OCI-LY3 (cell line): ENCODE data around the gene SHLD3.
"Not testable (repeated sequence)": the region's sequence is repeated elsewhere in the genome, so short reads cannot be mapped to it uniquely, and the experiment has no call there.

ENCODE experiments used
- EZH2phosphoT487 ChIP-seq: fragments of 200-600 bp; shearing (Covaris generic); IDR thresholded peaks from 2 replicates; pipeline ENCODE4 v1.6.1; 2018; ENCODE audit warnings: antibody characterized with exemption, mixed run types, low read depth
- TF ChIP-seq, protein P1 (sequence below): fragments of 200-600, 300-600 bp; sonication (generic); IDR thresholded peaks from 2 replicates; pipeline ENCODE4 v1.5.1; 2014; ENCODE audit warnings: antibody characterized with exemption, low read length, low read depth

DNA sequence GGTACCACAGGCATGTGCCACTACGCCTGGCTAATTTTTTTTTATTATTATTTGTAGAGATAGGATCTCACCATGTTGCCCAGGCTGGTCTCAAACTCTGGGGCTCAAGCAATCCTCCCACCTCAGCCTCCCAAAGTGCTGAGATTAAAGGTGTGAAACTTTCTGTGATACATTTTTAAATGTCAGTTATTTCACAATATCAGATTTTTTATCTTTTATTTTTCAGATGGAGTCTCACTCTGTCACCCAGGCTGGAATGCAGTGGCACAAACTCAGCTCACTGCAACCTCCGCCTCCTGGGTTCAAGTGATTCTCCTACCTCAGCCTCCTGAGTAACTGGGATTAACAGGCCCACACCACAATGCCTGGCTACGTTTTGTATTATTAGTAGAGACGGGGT is 2.9 kb upstream of the SHLD3 start:
- TF ChIP-seq, protein P1, sequence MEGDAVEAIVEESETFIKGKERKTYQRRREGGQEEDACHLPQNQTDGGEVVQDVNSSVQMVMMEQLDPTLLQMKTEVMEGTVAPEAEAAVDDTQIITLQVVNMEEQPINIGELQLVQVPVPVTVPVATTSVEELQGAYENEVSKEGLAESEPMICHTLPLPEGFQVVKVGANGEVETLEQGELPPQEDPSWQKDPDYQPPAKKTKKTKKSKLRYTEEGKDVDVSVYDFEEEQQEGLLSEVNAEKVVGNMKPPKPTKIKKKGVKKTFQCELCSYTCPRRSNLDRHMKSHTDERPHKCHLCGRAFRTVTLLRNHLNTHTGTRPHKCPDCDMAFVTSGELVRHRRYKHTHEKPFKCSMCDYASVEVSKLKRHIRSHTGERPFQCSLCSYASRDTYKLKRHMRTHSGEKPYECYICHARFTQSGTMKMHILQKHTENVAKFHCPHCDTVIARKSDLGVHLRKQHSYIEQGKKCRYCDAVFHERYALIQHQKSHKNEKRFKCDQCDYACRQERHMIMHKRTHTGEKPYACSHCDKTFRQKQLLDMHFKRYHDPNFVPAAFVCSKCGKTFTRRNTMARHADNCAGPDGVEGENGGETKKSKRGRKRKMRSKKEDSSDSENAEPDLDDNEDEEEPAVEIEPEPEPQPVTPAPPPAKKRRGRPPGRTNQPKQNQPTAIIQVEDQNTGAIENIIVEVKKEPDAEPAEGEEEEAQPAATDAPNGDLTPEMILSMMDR: not testable (repeated sequence)
- TF ChIP-seq EZH2phosphoT487: not testable (repeated sequence)
